HT1080 (cell line): ENCODE results near the gene INTS1. TPM values are rescaled to one million over a fixed set of nuclear protein-coding genes. Genes with fewer than 3 reads are reported as not detected.

Experiments
- DNase-seq: peaks from one replicate; pipeline ENCODE4 v3.0.0-alpha.2; 2015; ENCODE audit warnings: low read depth
- total RNA-seq: library from RNA; depleted of rRNA; stranded (reverse); fragments of >200 nt; shearing (Covaris generic); gene quantifications from 2 replicates; pipeline ENCODE4 v1.2.3, GENCODE V29; 2014

Gene INTS1
- total RNA-seq, 1 experiment from 2014 or later, result 82.4 TPM

- no peak for DNase-seq
Observed at GRCh38 chr7:1433128-1433920, 70.9 kb downstream of the INTS1 start.

- peak; percentile 30 for DNase-seq
Observed at GRCh38 chr7:1432411-1433082, 71.6 kb downstream of the INTS1 start.

- DNase-seq, result no peak
Observed at GRCh38 chr7:1431634-1432380, 72.4 kb downstream of the INTS1 start.

- no peak for DNase-seq
Observed at GRCh38 chr7:1431226-1431625, 73.0 kb downstream of the INTS1 start.

GRCh38 chr7:1430056-1430845, 73.9 kb downstream of the INTS1 start:
- no peak for DNase-seq

GRCh38 chr7:1428941-1429501, 75.2 kb downstream of the INTS1 start:
- no peak for DNase-seq

- DNase-seq, result no peak
Observed at GRCh38 chr7:1427064-1427657, 77.0 kb downstream of the INTS1 start.

GRCh38 chr7:1426474-1426873, 77.7 kb downstream of the INTS1 start:
- no peak for DNase-seq

GRCh38 chr7:1425292-1426136, 78.7 kb downstream of the INTS1 start:
- no peak for DNase-seq

- DNase-seq, result no peak
Observed at GRCh38 chr7:1424041-1424440, 80.1 kb downstream of the INTS1 start.

- no peak for DNase-seq
Observed at GRCh38 chr7:1423264-1423811, 80.9 kb downstream of the INTS1 start.

GRCh38 chr7:1422512-1423263, 81.5 kb downstream of the INTS1 start:
- no peak for DNase-seq

- no peak for DNase-seq
Observed at GRCh38 chr7:1421946-1422345, 82.2 kb downstream of the INTS1 start.

GRCh38 chr7:1421020-1421790, 83.0 kb downstream of the INTS1 start:
- DNase-seq, result no peak
